GM23338 (cell line): Measurements from ENCODE around the gene USP43. TPM values are rescaled to one million over a fixed set of nuclear protein-coding genes. Genes with fewer than 3 reads are reported as not detected.

ENCODE experiments used
- ATAC-seq: fragments of 200-7000 bp; cut with Tn5 transposase; 3 replicates; pipeline ENCODE4 v1.9.1; 2020
- DNase-seq: peaks from one replicate; pipeline ENCODE4 v3.0.0-alpha.2; 2015; ENCODE audit warnings: low spot score
- H2AFZ ChIP-seq: fragments of 200-600 bp; sonication (generic); 2 replicates; pipeline ENCODE4 v1.8.0; 2016; ENCODE audit warnings: antibody characterized with exemption, mild to moderate bottlenecking, moderate library complexity
- H3F3A ChIP-seq: fragments of 200-600 bp; sonication (generic); replicated peaks from 2 replicates; pipeline ENCODE4 v1.8.0; 2017; ENCODE audit warnings: antibody characterized with exemption, mixed run types, low read depth
- H3K27ac ChIP-seq: fragments of 200-600 bp; sonication (generic); 2 replicates; pipeline ENCODE4 v1.6.1; 2016; ENCODE audit warnings: low read depth
- H3K27me3 ChIP-seq: fragments of 200-600 bp; sonication (generic); 2 replicates; pipeline ENCODE4 v1.8.0; 2016; ENCODE audit warnings: mild to moderate bottlenecking, mixed run types, moderate library complexity; ENCODE audit not compliant: insufficient read depth
- H3K36me3 ChIP-seq: fragments of 200-600 bp; sonication (generic); 2 replicates; pipeline ENCODE4 v1.8.0; 2016; ENCODE audit warnings: mild to moderate bottlenecking; ENCODE audit not compliant: insufficient read depth
- H3K4me1 ChIP-seq: fragments of 200-600 bp; sonication (generic); 2 replicates; pipeline ENCODE4 v1.8.0; 2016; ENCODE audit warnings: mild to moderate bottlenecking, moderate library complexity; ENCODE audit not compliant: insufficient read depth
- H3K4me2 ChIP-seq: fragments of 200-600 bp; sonication (generic); 2 replicates; pipeline ENCODE4 v1.7.1; 2017; ENCODE audit warnings: mixed run types
- H3K4me3 ChIP-seq: fragments of 200-600 bp; sonication (generic); 2 replicates; pipeline ENCODE4 v1.6.1; 2016; ENCODE audit warnings: mixed run types
- H3K79me2 ChIP-seq: fragments of 200-600 bp; sonication (generic); replicated peaks from 2 replicates; pipeline ENCODE4 v1.8.0; 2017; ENCODE audit warnings: mild to moderate bottlenecking; ENCODE audit not compliant: insufficient read depth
- H3K9me2 ChIP-seq: fragments of 200-600 bp; sonication (generic); 2 replicates; pipeline ENCODE4 v1.8.0; 2017; ENCODE audit not compliant: insufficient read depth
- H4K20me1 ChIP-seq: fragments of 200-600 bp; sonication (generic); replicated peaks from 2 replicates; pipeline ENCODE4 v1.8.0; 2017; ENCODE audit warnings: mild to moderate bottlenecking; ENCODE audit not compliant: insufficient read depth
- H3K27ac Mint-ChIP-seq: 2 replicates; pipeline ENCODE4 v1.8.0; 2020; ENCODE audit warnings: inconsistent platforms, mild to moderate bottlenecking, moderate library complexity, mixed read lengths
- H3K27me3 Mint-ChIP-seq: 3 replicates; pipeline ENCODE4 v1.8.0; 2022; ENCODE audit warnings: low read depth, mild to moderate bottlenecking, moderate library complexity, mixed read lengths, inconsistent platforms; ENCODE audit not compliant: insufficient read depth, poor library complexity
- H3K36me3 Mint-ChIP-seq: 3 replicates; pipeline ENCODE4 v1.8.0; 2021; ENCODE audit warnings: low read depth, mild to moderate bottlenecking, inconsistent platforms, moderate library complexity, mixed read lengths
- H3K4me1 Mint-ChIP-seq: 3 replicates; pipeline ENCODE4 v1.8.0; 2020; ENCODE audit warnings: mild to moderate bottlenecking, inconsistent platforms, mixed read lengths
- H3K4me3 Mint-ChIP-seq: 3 replicates; pipeline ENCODE4 v1.8.0; 2021; ENCODE audit warnings: moderate library complexity, mild to moderate bottlenecking, inconsistent platforms, mixed read lengths
- H3K9me3 Mint-ChIP-seq: 3 replicates; pipeline ENCODE4 v1.8.0; 2020; ENCODE audit warnings: moderate library complexity, mild to moderate bottlenecking, inconsistent platforms, mixed read lengths
- CREB1 ChIP-seq: fragments of 250-450 bp; sonication (Bioruptor Pico); IDR thresholded peaks from 2 replicates; pipeline ENCODE4 v1.5.0; 2020; ENCODE audit warnings: low read depth, mild to moderate bottlenecking, moderate library complexity
- CTCF ChIP-seq, 2 experiments: fragments of 200-600 bp in 1 of 2; sonication (generic) in 1 of 2; conservative IDR thresholded peaks; 2 replicates each; pipeline versions ENCODE4 v1.5.1 to v1.6.1; 2016 to 2017; ENCODE audit warnings: antibody characterized with exemption in 2 of 2, low read depth in 2 of 2, mild to moderate bottlenecking in 2 of 2, moderate library complexity in 1 of 2
- EZH2 ChIP-seq: fragments of 200-600 bp; sonication (generic); IDR thresholded peaks from one replicate; pipeline ENCODE4 v1.8.0; 2017; ENCODE audit warnings: antibody characterized with exemption, mild to moderate bottlenecking, low read depth; ENCODE audit not compliant: unreplicated experiment
- JUNB ChIP-seq: IDR thresholded peaks from one replicate; pipeline ENCODE4 v1.6.1; 2016; ENCODE audit warnings: antibody characterized with exemption; ENCODE audit not compliant: unreplicated experiment
- NANOG ChIP-seq: IDR thresholded peaks from 2 replicates; pipeline ENCODE4 v1.6.1; 2016; ENCODE audit warnings: antibody characterized with exemption, borderline replicate concordance
- ZNF462 ChIP-seq: fragments of 250-450 bp; sonication (Bioruptor Pico); IDR thresholded peaks from 2 replicates; pipeline ENCODE4 v1.5.0; 2020; ENCODE audit warnings: mild to moderate bottlenecking, moderate library complexity
- polyA plus RNA-seq: library from polyadenylated mRNA; unstranded; fragments of >200 nt; fragmentation: Nextera tagmentation; extraction: Ambion mirVana; gene quantifications from 2 replicates; pipeline ENCODE4 v1.2.1, GENCODE V29; 2016
- total RNA-seq: library from RNA; depleted of rRNA; stranded (reverse); fragments of >200 nt; shearing (Covaris generic); gene quantifications from 2 replicates; pipeline ENCODE4 v1.2.3, GENCODE V29; 2014
- TF ChIP-seq, protein P1 (sequence below): IDR thresholded peaks from 2 replicates; pipeline ENCODE4 v1.6.1; 2016; ENCODE audit warnings: antibody characterized with exemption

Gene USP43
- total and polyA plus RNA-seq, 2 experiments from 2014 or later = 5.7 to 12.5 TPM

GRCh38 chr17:9700136-9700535 is 54.8 kb downstream of the USP43 start:
- Histone ChIP-seq H3K9me2 (no peaks in the 10 kb centered on the region), H4K20me1 (0 out of 2 replicates have a peak, but pooled peaks cover 4% of the 10 kb centered on the region), H3K4me2 (no peak overlapping the region), H3K27me3 (no peaks in the 10 kb centered on the region), H3K27ac (no peak overlapping the region), H2AFZ (no peak overlapping the region), H3K4me3 (no peak overlapping the region), H3K36me3 (no peaks in the 10 kb centered on the region), H3F3A (no peaks in the 10 kb centered on the region), H3K4me1 (no peaks in the 10 kb centered on the region), H3K79me2 (no peaks in the 10 kb centered on the region)
- H3K36me3 Mint-ChIP-seq = peaks cover 28% of the 10 kb centered on the region
- TF ChIP-seq NANOG = no peak
- no peaks in the 10 kb centered on the region for H3K4me1 Mint-ChIP-seq
- DNase-seq (no peak), ATAC-seq (no peak)
- peaks cover 10% of the 10 kb centered on the region for H3K27me3 Mint-ChIP-seq
- no peaks in the 10 kb centered on the region for H3K9me3 Mint-ChIP-seq
- H3K27ac Mint-ChIP-seq = peak overlapping the region; percentile 48; the same call in 1 of the 2 replicates
- no peak overlapping the region for H3K4me3 Mint-ChIP-seq

GRCh38 chr17:9700754-9701476 is 55.6 kb downstream of the USP43 start:
- Histone ChIP-seq H3K4me1 (no peaks in the 10 kb centered on the region), H3K27me3 (no peaks in the 10 kb centered on the region), H3K4me2 (no peak overlapping the region), H3K27ac (no peak overlapping the region), H3K9me2 (no peaks in the 10 kb centered on the region), H3K79me2 (no peaks in the 10 kb centered on the region), H3K4me3 (no peak overlapping the region), H4K20me1 (no peaks in the 10 kb centered on the region), H3K36me3 (no peaks in the 10 kb centered on the region), H3F3A (no peaks in the 10 kb centered on the region), H2AFZ (no peak overlapping the region)
- no peak overlapping the region for H3K4me3 Mint-ChIP-seq
- no peaks in the 10 kb centered on the region for H3K9me3 Mint-ChIP-seq
- ATAC-seq = no peak
- TF ChIP-seq CREB1 (CRISPR knock-in tag) = no peak
- no peak for TF ChIP-seq JUNB
- no peak for TF ChIP-seq NANOG
- TF ChIP-seq, protein P1, sequence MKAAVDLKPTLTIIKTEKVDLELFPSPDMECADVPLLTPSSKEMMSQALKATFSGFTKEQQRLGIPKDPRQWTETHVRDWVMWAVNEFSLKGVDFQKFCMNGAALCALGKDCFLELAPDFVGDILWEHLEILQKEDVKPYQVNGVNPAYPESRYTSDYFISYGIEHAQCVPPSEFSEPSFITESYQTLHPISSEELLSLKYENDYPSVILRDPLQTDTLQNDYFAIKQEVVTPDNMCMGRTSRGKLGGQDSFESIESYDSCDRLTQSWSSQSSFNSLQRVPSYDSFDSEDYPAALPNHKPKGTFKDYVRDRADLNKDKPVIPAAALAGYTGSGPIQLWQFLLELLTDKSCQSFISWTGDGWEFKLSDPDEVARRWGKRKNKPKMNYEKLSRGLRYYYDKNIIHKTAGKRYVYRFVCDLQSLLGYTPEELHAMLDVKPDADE = no peak
- TF ChIP-seq CTCF (conservative IDR thresholded peaks at IDR 0.05; ENCODE audit: low read depth in 2 of 2) = no peak
- no peak for TF ChIP-seq EZH2
- no peak for TF ChIP-seq ZNF462 (CRISPR knock-in tag)
- DNase-seq = no peak
- H3K27me3 Mint-ChIP-seq = peaks cover 10% of the 10 kb centered on the region
- H3K4me1 Mint-ChIP-seq = no peaks in the 10 kb centered on the region
- no peak overlapping the region for H3K27ac Mint-ChIP-seq
- peaks cover 22% of the 10 kb centered on the region for H3K36me3 Mint-ChIP-seq
